Stimulated activated CD8-positive, alpha-beta memory T cell treated with anti-CD3 and anti-CD28 coated beads, Interleukin-12 subunit alpha, Interleukin-12 subunit beta, amount 100 ng/mL, for 4 hours (primary cell): ENCODE data around the gene ZNRD2.

Source experiments
- DNase-seq: peaks from one replicate; pipeline ENCODE4 v3.0.0-alpha.2; 2020; ENCODE audit warnings: low read depth

The ZNRD2 gene

GRCh38 chr11:65588199-65589054 lies 18.1 kb downstream of the ZNRD2 start:
- DNase-seq, result no peak

GRCh38 chr11:65589444-65590239 lies 19.4 kb downstream of the ZNRD2 start:
- no peak for DNase-seq

- no peak for DNase-seq
Measured at GRCh38 chr11:65590240-65590738, 20.0 kb downstream of the ZNRD2 start.

GRCh38 chr11:65591939-65592857 lies 21.9 kb downstream of the ZNRD2 start:
- no peak for DNase-seq

GRCh38 chr11:65592858-65593517 lies 22.7 kb downstream of the ZNRD2 start:
- no peak for DNase-seq

DNA sequence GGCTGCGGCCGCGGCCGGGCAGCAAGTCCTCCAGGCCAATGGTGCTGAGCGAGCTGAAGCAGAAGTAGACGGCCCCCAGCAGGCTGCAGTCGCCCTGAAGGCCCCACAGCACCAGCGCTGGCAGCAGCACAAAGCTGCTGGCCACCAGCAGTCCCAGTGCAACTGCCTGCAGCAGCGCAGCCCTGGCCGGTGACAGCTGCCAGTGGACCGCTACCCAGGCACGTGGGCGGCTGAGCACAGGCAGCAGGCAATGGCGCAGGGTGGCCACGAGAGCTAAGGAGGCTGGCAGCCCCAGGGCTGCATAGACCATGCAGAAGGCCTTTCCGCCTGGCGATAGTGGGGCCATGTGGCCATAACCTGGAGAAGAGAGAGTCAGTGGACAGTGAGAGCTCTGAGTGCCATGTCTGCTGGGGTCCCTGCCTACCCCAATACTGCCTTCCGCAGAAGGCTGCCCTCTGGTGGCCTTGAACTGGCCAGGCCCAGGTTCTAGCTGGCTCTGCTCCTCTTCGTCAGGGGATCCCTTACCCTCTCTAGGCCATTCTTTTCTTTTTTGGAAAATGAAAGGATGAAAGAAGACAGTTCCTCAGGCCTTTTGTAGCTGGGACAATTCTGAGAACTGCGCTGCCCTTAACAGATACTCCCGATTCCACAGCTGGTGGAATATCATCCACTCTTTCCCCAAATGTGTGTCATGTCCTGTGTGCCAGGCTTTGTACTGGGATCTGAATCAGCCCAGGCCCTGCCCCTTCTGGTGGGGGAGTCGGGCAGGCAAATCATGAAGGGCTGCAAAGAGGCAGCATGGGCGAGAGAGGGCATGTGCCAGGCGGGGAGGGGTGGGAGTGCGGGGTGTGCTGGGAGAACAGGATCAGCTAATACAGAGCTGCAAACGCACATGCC lies 23.5 kb downstream of the ZNRD2 start:
- no peak for DNase-seq

DNA sequence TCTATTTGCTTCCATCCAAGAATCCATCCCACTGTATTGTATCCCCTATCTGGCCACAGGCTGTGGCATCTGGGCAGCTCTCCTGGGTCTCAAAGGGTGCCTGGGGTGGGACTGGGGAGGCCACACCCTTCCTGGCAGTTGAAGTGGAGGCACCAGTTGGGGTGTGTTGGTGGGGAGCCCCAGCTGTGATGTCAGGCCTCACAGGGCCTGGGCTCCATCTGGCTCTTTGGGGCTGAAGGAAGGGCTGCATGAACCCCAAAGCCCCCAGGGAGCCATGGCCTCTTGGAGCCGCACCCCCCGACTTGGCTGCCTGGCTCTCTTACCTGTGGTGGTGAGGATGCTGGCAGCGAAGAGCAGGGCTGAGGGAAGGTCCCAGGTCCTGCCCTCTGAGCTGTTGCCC lies 24.9 kb downstream of the ZNRD2 start:
- no peak for DNase-seq

DNA sequence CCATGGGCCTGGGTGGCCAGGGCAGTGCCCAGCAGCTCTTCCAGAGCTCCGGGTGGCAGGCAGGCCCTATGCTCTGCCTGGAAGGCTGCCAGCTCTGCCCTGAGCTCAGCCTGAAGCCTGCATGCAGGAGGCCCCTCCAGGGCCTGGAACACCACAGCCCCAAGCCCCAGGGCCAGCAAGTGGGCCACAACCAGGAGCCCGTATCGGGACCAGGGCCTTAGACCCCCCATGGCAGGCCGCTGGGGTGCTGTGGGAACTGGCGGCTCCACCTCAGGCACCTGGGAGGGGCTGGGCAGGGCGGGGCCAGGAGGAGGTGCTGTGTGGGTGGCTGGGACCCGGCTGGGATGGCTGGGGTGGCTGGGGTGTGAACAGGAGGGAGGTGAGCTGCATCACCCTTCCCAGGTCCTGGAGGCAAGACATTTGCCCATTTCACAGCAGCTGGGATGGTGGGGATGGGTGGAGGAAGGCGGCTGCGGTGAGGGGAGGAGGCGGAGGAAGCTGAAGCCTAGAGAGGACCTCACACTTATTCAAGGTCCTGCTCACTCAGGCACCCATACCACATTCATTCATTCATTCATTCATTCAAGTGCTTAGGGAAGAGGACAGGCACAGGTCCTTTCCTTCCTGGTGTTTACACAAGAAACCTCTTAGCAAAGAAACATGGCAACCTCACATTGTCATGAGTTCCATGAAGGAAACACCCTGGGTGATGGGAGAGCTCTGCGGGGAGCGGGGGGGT lies 25.4 kb downstream of the ZNRD2 start, which contains the start of gene KCNK7:
Gene KCNK7 (minus strand): TSS at position 258 of the 739 bp plus-strand sequence. CDS start 28 bp downstream, at position 230.
- DNase-seq, result no peak

DNA sequence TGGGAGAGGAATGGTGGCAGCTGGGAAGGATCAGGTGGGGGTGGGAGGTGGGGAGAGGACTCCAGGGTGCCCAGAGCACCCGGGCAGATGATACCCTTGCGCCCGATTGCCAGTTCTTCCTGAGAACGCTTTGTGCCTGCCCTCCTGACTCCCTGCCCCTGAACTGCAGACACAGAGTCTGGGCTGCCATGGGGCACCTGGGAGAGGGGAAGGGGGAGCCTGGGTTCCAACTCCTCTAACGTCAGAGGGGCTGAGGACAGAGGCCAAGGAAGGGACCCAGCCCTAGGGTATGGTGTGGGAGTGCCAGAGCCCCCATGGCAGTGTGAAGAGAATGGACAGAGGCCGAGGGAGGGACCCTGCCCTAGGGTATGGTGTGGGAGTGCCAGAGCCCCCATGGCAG lies 26.2 kb downstream of the ZNRD2 start:
- no peak for DNase-seq

GRCh38 chr11:65598258-65598699 lies 28.0 kb downstream of the ZNRD2 start:
- DNase-seq, result no peak

GRCh38 chr11:65599216-65599954 lies 29.1 kb downstream of the ZNRD2 start:
- no peak for DNase-seq

- no peak for DNase-seq
Measured at GRCh38 chr11:65599955-65600246, 29.6 kb downstream of the ZNRD2 start.

GRCh38 chr11:65604258-65604657 lies 34.0 kb downstream of the ZNRD2 start:
- no peak for DNase-seq

DNA sequence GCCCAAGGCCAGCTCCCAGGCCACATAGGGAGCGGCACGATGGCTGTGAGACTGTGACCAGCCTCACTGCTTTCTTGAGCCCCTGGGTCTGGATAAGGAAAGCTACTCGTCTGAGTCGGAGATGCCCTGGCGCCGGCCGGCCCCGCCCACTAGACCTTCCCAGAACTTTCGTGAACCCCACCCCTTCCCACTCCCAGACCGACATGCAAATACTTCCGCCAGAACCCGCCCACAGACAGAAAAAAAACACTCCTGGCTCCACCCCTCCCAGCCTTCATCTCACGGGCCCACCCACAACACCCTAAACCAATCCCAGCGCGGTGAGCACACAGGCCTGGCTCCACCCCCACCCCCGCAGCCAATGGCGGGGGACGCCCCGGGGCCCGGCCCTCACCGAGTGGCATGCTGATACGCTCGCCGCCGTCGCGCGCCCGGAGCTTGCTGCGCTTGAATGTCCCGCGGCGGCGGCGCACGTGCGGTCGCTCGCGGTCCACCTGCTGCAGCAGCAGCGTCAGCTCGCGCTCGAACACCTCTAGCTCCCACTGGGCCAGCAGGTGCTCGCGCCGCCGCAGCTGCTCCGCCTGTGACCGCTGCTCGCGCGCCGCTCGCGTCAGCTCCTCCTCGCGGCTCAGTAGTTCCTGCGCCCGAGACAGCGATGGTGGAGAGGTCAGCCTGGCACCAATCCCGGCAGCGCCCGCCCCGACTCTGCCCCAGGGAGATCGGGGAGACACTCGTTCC lies 36.8 kb downstream of the ZNRD2 start:
- no peak for DNase-seq

DNA sequence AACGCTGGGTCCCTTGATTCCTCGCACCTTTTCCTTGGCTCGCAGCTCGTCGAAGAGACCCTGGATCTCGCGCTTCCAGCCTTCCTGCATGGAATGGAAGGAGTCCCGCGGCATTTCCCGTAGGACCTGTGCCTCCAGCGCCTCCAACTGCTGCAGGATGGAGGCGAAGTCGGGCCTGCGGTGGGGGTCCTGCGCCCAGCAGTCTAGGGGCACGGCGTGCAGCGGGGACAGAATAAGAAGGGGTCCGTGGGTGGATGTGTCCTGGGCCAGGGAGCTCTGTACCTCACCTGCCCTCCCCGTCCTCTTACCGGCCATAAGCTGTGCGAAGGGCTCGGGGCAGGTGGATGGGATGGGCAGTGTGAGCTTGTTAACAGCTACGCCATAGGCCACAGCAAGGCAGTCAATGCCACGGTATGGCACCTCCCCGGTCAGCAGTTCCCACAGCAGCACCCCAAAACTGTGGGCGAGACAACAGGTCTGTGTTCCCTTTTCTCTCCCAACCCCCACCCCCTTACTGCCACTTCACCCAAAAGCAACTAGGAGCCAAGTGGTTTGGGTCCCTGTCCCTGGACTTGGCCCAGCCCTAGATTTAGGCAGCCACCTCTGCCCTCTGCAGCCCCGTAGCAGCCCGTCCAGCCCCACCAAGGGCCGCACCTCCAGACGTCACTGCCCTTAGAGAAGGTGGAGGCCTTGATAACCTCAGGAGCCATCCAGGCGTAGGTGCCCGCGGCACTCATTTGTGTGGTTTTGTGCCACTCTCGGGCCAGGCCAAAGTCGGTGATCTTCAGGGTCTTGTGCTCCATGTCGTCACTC lies 37.5 kb downstream of the ZNRD2 start:
- no peak for DNase-seq

- DNase-seq, result no peak
Measured at GRCh38 chr11:65609229-65609628, 39.0 kb downstream of the ZNRD2 start.

DNA sequence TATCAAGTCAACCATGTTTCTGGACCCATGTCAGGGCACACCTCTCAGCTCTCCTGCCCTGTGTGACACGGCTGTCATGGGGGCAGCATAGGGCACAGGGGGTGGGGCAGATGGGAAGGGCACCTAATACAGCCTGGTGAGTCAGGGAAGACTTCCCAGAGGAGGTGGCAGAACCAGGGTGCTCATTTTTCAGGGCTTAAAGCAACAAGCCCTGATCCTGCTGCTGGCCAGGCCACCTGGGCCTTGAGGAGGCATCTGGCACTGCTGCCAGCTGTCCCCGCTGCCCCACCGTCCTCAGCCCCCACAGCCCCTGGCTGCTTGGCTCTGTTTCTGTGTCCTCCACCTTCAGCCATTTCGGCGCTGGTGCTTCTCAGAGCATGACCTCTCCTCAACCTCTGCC lies 39.4 kb downstream of the ZNRD2 start:
- no peak for DNase-seq
